Measurements from ENCODE around the gene MPHOSPH9. TPM values are rescaled to one million over a fixed set of nuclear protein-coding genes. Genes with fewer than 3 reads are reported as not detected.

The MPHOSPH9 gene
- total RNA-seq, 1 experiment from 2014 or later, result 47.5 TPM

DNA sequence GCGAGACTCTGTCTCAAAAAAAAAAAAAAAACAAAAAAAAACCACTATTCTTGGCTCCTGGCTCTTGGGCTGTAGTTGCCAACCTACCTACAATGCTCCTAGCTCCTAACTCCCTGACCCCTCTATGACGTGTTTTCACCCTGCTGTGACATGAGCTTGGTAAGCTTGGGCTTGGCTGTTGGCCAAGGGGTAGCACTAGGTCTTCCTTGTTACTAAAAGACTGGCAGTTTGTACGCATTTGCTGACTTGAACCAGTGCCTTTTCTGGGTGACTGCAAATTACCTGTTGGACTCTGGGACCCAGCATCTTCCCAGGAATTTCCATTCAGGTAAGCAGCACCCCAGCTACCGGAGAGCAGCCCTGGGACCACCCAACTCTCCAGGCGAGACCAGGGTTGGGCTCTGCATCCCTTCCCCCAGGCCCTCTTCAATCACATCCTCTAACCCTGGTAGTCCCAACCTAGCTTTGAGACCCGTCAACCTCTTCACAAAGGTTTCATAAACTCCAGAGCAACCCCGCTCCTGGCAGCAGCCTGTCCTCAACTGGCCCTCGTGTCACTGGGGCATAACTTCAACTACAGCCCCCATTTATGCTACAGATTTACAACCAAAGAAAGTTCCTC, 30.4 kb upstream of the MPHOSPH9 start:
- CTCF ChIA-PET, result interaction anchor here (0.6 kb wide), 1 partner anchor 1060 kb away, joined by 3 read pairs; the partner anchor contains the start of gene B3GNT4
- TF ChIP-seq, protein P1, sequence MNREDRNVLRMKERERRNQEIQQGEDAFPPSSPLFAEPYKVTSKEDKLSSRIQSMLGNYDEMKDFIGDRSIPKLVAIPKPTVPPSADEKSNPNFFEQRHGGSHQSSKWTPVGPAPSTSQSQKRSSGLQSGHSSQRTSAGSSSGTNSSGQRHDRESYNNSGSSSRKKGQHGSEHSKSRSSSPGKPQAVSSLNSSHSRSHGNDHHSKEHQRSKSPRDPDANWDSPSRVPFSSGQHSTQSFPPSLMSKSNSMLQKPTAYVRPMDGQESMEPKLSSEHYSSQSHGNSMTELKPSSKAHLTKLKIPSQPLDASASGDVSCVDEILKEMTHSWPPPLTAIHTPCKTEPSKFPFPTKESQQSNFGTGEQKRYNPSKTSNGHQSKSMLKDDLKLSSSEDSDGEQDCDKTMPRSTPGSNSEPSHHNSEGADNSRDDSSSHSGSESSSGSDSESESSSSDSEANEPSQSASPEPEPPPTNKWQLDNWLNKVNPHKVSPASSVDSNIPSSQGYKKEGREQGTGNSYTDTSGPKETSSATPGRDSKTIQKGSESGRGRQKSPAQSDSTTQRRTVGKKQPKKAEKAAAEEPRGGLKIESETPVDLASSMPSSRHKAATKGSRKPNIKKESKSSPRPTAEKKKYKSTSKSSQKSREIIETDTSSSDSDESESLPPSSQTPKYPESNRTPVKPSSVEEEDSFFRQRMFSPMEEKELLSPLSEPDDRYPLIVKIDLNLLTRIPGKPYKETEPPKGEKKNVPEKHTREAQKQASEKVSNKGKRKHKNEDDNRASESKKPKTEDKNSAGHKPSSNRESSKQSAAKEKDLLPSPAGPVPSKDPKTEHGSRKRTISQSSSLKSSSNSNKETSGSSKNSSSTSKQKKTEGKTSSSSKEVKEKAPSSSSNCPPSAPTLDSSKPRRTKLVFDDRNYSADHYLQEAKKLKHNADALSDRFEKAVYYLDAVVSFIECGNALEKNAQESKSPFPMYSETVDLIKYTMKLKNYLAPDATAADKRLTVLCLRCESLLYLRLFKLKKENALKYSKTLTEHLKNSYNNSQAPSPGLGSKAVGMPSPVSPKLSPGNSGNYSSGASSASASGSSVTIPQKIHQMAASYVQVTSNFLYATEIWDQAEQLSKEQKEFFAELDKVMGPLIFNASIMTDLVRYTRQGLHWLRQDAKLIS (CRISPR knock-in tag; IDR thresholded peaks at IDR 0.05; ENCODE audit: borderline replicate concordance), result no peak
- TF ChIP-seq, protein P2, sequence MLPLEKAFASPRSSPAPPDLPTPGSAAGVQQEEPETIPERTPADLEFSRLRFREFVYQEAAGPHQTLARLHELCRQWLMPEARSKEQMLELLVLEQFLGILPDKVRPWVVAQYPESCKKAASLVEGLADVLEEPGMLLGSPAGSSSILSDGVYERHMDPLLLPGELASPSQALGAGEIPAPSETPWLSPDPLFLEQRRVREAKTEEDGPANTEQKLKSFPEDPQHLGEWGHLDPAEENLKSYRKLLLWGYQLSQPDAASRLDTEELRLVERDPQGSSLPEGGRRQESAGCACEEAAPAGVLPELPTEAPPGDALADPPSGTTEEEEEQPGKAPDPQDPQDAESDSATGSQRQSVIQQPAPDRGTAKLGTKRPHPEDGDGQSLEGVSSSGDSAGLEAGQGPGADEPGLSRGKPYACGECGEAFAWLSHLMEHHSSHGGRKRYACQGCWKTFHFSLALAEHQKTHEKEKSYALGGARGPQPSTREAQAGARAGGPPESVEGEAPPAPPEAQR (CRISPR knock-in tag; IDR thresholded peaks at IDR 0.05), result no peak
- TF ChIP-seq TEAD4 (CRISPR knock-in tag; IDR thresholded peaks at IDR 0.05), result no peak
- TF ChIP-seq, protein P3, sequence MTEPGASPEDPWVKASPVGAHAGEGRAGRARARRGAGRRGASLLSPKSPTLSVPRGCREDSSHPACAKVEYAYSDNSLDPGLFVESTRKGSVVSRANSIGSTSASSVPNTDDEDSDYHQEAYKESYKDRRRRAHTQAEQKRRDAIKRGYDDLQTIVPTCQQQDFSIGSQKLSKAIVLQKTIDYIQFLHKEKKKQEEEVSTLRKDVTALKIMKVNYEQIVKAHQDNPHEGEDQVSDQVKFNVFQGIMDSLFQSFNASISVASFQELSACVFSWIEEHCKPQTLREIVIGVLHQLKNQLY (CRISPR knock-in tag; IDR thresholded peaks at IDR 0.05), result no peak
- Mint-ChIP-seq H3K36me3 (peaks cover 63% of the 10 kb centered on the region), H3K27ac (no peak overlapping the region), H3K4me3 (no peak overlapping the region), H3K27me3 (ENCODE audit: low read depth) (no peaks in the 10 kb centered on the region), H3K9me3 (no peaks in the 10 kb centered on the region), H3K4me1 (peaks cover 25% of the 10 kb centered on the region)
- DNase-seq (ENCODE audit: low spot score) (no peak), ATAC-seq (no peak)
- POLR2A ChIA-PET, result no interaction called here

DNA sequence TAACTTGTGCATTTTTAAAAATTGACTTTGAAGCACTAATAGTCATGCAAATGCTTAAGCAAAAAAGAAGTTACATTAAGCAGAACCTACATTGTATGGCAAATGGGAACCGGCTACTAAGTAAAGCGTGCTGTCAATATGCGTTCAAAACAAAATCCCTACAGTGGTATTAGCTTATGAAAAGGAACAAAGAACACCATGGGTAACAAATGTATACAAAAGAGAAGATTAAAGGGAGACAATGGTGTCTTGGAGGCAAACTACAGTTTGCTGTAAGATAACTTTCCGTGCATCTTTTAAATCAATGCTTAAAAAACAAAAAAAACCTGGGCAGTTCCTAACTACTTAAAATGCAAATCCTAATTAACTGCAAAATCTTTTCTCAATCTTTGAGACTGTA, 28.3 kb upstream of the MPHOSPH9 start:
- H3K9me3 Mint-ChIP-seq, result no peaks in the 10 kb centered on the region
- peaks cover 64% of the 10 kb centered on the region for H3K36me3 Mint-ChIP-seq
- 0 out of 2 replicates have a peak overlapping the region, but pooled peaks have one; percentile 20 for H3K27ac Mint-ChIP-seq
- H3K4me3 Mint-ChIP-seq, result no peak overlapping the region
- CTCF ChIA-PET, result interaction anchor here (1.0 to 1.3 kb wide), 2 partner anchors 9 kb away, joined by 3 read pairs; no protein-coding TSS in a partner anchor
- ATAC-seq (no peak), DNase-seq (ENCODE audit: low spot score) (no peak)
- peaks cover 16% of the 10 kb centered on the region for H3K4me1 Mint-ChIP-seq
- no peaks in the 10 kb centered on the region for H3K27me3 Mint-ChIP-seq (ENCODE audit: low read depth)
- POLR2A ChIA-PET, result no interaction called here
- TF ChIP-seq, protein P4, sequence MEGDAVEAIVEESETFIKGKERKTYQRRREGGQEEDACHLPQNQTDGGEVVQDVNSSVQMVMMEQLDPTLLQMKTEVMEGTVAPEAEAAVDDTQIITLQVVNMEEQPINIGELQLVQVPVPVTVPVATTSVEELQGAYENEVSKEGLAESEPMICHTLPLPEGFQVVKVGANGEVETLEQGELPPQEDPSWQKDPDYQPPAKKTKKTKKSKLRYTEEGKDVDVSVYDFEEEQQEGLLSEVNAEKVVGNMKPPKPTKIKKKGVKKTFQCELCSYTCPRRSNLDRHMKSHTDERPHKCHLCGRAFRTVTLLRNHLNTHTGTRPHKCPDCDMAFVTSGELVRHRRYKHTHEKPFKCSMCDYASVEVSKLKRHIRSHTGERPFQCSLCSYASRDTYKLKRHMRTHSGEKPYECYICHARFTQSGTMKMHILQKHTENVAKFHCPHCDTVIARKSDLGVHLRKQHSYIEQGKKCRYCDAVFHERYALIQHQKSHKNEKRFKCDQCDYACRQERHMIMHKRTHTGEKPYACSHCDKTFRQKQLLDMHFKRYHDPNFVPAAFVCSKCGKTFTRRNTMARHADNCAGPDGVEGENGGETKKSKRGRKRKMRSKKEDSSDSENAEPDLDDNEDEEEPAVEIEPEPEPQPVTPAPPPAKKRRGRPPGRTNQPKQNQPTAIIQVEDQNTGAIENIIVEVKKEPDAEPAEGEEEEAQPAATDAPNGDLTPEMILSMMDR (IDR thresholded peaks at IDR 0.05), result no peak
- TF ChIP-seq, protein P5, sequence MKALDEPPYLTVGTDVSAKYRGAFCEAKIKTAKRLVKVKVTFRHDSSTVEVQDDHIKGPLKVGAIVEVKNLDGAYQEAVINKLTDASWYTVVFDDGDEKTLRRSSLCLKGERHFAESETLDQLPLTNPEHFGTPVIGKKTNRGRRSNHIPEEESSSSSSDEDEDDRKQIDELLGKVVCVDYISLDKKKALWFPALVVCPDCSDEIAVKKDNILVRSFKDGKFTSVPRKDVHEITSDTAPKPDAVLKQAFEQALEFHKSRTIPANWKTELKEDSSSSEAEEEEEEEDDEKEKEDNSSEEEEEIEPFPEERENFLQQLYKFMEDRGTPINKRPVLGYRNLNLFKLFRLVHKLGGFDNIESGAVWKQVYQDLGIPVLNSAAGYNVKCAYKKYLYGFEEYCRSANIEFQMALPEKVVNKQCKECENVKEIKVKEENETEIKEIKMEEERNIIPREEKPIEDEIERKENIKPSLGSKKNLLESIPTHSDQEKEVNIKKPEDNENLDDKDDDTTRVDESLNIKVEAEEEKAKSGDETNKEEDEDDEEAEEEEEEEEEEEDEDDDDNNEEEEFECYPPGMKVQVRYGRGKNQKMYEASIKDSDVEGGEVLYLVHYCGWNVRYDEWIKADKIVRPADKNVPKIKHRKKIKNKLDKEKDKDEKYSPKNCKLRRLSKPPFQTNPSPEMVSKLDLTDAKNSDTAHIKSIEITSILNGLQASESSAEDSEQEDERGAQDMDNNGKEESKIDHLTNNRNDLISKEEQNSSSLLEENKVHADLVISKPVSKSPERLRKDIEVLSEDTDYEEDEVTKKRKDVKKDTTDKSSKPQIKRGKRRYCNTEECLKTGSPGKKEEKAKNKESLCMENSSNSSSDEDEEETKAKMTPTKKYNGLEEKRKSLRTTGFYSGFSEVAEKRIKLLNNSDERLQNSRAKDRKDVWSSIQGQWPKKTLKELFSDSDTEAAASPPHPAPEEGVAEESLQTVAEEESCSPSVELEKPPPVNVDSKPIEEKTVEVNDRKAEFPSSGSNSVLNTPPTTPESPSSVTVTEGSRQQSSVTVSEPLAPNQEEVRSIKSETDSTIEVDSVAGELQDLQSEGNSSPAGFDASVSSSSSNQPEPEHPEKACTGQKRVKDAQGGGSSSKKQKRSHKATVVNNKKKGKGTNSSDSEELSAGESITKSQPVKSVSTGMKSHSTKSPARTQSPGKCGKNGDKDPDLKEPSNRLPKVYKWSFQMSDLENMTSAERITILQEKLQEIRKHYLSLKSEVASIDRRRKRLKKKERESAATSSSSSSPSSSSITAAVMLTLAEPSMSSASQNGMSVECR (CRISPR knock-in tag; IDR thresholded peaks at IDR 0.05; ENCODE audit: borderline replicate concordance), result no peak
- TF ChIP-seq, protein P6, sequence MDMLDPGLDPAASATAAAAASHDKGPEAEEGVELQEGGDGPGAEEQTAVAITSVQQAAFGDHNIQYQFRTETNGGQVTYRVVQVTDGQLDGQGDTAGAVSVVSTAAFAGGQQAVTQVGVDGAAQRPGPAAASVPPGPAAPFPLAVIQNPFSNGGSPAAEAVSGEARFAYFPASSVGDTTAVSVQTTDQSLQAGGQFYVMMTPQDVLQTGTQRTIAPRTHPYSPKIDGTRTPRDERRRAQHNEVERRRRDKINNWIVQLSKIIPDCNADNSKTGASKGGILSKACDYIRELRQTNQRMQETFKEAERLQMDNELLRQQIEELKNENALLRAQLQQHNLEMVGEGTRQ (CRISPR knock-in tag; IDR thresholded peaks at IDR 0.05), result no peak
- TF ChIP-seq ZNF423 (CRISPR knock-in tag; IDR thresholded peaks at IDR 0.05) (no peak), SOX15 (CRISPR knock-in tag; IDR thresholded peaks at IDR 0.05) (no peak), RORB (CRISPR knock-in tag; IDR thresholded peaks at IDR 0.05) (no peak), NR2C2 (CRISPR knock-in tag; IDR thresholded peaks at IDR 0.05) (no peak), ZNF263 (CRISPR knock-in tag; IDR thresholded peaks at IDR 0.05; ENCODE audit: low read depth) (no peak), PRRX2 (CRISPR knock-in tag; IDR thresholded peaks at IDR 0.05) (no peak), RELA (CRISPR knock-in tag; IDR thresholded peaks at IDR 0.05; ENCODE audit: borderline replicate concordance) (no peak)
- TF ChIP-seq, protein P1 (CRISPR knock-in tag; IDR thresholded peaks at IDR 0.05; ENCODE audit: borderline replicate concordance), result no peak
- TF ChIP-seq, protein P7, sequence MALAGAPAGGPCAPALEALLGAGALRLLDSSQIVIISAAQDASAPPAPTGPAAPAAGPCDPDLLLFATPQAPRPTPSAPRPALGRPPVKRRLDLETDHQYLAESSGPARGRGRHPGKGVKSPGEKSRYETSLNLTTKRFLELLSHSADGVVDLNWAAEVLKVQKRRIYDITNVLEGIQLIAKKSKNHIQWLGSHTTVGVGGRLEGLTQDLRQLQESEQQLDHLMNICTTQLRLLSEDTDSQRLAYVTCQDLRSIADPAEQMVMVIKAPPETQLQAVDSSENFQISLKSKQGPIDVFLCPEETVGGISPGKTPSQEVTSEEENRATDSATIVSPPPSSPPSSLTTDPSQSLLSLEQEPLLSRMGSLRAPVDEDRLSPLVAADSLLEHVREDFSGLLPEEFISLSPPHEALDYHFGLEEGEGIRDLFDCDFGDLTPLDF (CRISPR knock-in tag; IDR thresholded peaks at IDR 0.05), result no peak
